Measurements from ENCODE around the gene GPAT2.
"Not testable (repeated sequence)": the region's sequence is repeated elsewhere in the genome, so short reads cannot be mapped to it uniquely, and the experiment has no call there.

The GPAT2 gene

DNA sequence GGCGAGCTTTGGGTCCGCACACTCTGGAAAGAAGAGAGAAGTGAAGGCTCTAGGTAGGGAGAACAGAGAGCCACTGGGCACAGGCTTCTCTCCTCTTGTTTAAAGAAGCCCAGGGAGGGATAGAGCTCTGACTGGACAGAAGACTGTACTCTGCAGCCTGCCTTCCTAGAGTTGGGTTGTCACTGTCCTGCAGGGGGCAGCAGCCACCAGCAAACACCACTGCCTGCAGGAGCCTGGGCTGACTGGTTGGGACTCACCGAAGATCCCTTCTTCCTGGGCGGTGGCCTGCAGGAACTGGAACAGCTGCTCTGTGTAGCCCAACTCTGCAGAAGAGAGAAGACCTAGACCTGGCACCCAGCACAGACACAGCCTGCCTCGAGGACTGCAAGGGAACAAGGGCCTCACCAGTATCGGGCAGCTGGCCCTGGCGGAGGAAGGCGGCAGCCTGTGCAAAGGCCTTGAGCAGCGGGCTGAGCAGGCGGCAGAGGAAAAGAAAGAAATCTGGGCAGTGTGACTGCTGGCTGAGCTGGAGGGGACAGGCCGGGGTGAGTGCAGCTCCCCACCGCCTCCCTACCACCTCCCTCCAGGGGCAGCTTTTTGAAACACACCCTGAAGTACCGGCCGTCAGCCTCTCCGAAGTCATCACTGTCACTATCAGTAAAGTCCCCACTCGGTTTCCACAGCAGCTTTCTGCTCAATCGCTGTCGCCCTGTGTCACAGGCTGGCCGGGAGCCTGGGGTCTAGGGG lies 11.8 kb downstream of the GPAT2 start:
- not testable (repeated sequence) for DNase-seq

DNA sequence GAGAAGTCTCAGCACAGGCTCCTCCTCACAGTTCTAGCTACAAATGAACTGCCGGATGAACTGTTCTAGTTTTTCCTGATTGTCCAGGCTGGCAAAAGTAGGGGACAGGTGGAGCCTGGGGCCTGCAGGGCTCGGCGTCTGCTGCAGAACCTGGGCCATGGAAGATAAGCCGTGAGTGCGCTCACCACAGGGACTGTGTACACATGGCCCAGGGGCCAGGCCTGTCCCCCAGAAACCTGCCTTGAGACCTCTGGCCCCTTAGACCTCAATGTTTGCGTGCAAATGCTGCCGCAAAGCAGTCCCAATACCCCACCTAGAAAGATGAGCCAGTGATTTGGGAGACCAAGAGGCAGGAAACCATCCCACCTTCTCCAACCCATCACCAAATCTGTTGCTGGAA lies 12.6 kb downstream of the GPAT2 start:
- not testable (repeated sequence) for DNase-seq

DNA sequence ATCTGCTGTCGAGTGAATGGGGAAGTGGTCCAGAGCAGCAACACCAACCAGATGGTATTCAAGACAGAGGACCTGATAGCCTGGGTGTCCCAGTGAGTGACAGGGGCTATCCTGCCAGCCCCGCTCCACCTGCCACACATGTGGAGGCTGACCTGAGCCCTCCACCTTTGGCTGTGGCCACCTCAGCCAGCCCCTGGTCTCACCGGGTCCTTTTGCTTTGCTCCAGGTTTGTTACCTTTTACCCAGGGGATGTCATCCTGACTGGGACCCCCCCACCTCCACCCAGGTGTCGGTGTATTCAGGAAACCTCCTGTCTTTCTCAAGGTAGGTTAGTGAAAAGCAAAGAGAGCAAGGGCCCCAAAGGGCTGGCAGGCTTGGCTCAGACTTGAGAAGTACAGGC lies 13.6 kb downstream of the GPAT2 start:
- DNase-seq: not testable (repeated sequence)

DNA sequence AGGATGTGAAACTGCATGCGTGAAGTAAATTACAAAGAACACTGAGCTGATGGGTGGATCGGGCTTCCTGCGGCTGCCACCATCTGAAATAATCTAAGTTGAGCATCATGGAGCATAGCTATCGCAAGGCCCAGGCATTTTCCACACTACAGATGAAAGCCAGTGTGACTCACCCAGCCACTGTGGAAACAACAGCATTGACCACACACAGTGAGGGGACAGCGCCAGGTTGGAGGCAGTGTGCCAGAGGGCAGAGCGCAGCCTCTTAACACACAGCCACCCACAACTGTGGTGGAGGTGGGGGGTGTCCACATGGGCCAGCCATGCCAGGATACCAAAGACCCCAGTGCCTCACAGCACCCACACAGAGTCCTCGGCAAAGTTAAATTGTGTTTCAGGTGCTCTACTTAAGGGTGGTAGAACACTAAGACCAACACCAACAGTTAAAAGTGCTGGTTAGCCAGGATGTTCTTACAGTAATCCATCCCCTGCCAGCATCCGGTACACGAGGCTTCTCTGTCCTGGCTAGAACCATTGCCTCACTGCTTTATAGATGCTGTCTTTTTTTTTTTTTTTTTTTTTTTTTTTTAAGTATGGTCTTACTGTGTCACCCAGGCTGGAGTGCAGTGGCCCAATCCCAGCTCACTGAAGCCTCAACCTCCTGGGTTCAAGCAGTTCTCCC lies 14.7 kb downstream of the GPAT2 start:
- not testable (repeated sequence) for DNase-seq

DNA sequence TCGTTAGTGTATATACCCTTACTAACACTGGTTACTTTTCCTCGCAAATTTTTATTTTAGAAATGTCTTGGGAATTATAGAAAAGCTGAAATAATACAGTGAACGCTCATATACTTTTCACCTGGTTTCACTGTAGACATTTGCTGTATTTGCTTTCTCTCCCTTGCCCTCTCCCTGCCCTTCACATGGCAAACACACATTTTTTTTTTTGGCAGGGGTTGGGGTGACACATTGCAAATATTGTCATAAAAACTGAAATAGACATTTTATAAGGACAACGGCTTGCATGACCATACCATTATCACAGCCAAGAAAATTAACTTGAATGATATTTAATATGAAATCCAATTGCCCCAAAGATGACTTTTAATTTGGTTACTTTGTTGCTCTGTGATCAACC lies 18.4 kb downstream of the GPAT2 start:
- not testable (repeated sequence) for DNase-seq

DNA sequence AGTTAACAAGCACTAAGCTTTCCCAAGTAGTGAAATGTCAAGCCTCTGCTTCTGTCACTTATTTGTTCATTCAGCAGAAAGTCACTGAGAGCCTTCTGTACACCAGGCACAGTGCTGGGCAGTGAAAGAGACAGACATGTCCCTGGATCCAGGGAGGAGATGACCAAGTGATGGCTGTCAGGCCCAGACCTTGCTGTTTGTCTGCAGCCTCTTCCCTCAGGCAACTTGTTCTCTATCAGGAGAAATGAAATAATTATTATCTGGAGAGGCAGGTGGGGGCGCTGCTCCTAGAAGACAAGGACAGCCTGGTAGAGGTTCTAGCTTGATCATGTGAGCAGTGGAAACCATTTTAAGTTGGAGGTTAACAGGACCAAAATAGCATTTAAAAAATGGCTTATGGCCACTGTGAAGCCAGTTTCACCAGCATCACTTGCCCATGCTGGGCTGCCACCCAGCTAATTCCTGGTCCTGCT lies 21.9 kb downstream of the GPAT2 start:
- DNase-seq: not testable (repeated sequence)

DNA sequence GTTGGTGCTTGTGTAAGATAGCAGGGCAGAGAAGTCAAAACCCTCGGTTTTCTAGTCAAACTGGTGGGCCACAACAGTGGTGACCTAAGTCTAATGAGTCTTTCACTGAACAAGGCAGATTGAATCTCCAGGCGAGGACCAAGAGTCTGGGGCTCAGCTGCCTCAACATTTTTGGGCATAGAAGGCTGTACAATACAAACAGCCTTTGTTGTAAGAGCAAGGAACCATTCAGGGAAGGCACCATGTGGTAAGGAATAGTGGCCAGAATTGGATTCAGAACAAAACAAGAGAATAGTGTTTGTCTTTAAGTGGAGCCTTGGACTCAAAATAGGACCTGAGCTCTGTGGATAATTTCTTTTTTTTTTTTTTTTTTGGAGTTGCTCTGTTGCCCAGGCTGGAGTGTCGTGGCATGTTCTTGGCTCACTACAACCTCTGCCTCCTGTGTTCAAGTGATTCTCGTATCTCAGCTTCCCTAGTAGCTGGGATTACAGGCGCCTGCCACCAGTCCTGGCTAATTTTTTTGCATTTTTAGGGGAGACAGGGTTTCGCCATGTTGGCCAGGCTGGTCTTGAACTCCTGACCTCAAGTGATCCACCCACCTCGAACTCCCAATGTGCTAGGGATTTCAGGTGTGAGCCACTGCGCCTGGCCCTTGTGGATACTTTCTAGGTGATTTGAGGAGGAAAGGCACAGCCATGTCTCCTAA lies 22.5 kb downstream of the GPAT2 start:
- not testable (repeated sequence) for DNase-seq

DNA sequence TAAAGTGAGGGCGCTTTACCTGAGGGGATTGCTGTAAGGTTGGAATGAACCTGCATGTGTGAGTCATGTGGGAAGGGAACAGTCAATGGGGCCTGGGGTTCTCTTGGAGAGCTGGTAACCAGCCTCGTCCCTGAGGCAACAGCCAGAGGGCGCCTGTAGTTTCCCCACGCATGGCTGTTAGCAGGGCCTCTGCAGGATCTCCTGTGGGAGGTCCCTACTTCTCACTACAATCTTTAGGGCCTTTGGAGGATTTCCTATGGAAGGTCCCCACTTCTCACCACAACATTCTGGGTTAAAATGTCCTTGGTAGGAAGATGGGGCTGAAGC lies 23.6 kb downstream of the GPAT2 start:
- not testable (repeated sequence) for DNase-seq

DNA sequence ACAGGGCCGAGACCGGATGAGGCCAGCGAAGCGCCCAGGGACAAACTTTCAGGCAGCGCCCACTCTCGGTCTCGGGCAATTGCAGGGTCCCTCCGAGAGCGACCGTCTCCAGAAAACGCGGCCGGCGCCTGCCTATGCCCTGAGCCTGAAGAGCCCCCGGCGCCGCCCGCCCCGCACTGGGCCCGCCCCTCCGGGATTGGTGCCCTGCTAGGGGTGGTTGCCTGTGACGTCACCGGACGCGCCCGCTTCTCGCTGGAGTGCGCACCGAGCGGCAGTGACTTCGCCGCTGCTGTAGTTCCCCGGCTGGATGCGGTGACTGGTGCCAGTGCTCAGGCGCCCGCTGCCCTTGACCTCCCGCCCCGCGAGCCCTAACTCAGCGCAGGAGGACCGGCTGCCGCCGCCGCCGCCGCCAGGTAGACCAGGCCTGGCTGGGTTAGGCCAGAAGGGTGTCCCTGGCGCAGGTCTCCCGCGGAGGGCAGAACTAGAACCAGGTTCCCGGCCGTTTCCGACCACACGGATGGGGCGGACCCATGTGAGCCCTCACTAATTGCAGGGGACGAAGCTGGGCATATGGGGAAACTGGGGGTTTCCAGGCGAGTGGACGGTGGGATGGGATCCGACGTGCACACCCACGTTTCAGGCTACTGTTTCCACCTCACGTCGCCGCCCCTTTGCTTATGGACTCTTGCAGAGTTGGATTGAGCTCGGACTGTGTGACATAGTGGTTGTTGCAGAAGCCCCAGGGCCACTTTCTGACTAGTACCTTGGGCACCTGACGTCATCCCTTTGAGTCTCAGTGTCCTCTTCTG lies 24.2 kb downstream of the GPAT2 start:
- DNase-seq: not testable (repeated sequence)

DNA sequence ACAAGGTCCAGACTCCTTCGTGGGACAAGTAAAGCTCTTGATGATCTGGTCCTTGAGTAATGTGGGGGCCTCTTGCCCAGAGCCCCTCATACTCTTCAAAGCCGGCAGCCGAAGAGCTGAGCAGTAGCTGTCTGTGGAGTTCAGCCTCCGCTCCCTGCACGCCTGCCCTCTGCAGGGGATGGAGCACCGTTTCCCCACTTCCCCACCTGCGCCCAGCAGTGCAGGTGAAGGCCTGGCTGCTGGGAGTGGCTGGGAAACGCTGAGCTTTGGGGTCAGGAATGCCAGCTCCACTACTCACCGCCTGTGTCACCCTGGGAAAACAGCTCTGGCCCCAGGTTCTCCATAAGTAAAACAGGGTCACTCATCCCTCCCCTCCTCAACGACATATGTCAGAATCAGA lies 24.9 kb downstream of the GPAT2 start:
- not testable (repeated sequence) for DNase-seq

DNA sequence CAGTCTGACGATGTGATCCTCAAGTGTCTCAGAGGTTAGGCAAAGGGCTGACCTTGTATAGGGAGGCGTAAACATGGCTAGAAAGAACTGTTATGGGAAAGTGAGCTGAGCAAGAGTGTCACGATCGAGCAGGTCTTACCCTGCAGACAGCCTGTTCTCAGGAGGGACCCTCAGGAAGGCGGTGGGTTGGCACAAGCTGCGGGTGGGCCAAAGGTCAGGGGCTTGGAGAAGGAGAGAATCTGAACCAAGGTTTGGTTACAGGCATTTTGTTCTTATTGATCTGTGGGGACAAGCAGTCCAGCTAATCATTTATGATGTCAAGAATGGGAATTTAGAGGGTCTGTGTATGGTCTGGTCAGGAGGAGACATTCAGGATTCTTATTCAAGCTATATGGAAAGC lies 26.7 kb downstream of the GPAT2 start:
- DNase-seq: not testable (repeated sequence)

DNA sequence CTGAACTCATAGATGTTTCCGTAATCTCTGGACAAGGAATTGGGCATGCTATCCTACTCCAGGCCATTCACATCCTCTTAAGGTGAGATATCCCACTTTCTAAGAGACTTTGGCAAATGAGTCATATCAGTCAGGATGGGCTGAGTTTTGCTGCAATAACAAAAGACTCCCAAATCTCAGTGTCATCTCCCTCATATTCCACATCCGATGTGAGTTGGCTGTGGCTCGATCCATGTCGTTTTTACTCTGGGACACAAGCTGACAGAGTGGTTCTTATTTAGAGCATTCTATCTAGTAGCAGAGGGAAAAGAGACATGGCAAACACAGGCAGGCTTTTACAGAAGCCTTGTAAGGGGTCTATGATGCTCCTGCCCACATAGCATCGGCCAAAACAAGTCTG lies 28.5 kb downstream of the GPAT2 start:
- DNase-seq: not testable (repeated sequence)

DNA sequence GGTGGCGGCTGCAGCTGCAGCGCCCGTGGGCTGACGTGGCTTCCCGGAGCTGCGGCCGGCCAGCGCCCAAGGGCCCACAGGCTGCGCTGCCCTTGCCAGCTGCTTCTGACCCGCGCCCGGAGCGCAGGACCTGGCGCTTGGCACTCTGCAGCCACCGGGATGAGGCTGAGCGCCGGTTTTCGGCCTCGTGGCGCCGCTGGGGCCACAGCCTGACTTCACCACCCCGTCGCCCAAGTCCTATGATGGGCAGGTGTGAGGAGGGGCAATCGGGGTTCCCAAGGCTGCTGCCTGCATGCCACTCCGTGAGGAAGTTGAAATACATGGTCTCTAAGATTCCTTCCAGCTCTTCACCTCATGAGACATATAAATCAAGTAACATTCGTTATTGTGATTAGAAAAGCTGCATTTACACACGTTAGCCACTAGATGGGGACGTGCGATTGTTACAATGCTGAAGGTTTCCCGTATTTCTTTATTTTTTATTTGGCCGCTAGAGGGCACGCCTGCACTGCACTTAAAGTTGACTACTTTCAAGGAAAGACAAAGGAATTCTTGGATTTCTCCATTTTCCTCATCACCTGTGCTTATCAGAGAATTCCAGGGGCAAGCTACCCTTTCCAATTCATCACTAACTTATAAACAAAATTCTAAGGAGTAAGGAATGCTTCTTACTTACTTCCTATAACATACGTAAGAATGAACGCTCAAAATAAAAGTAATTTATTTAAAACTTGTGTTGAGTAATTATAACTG lies 42.0 kb downstream of the GPAT2 start:
- not testable (repeated sequence) for DNase-seq

DNA sequence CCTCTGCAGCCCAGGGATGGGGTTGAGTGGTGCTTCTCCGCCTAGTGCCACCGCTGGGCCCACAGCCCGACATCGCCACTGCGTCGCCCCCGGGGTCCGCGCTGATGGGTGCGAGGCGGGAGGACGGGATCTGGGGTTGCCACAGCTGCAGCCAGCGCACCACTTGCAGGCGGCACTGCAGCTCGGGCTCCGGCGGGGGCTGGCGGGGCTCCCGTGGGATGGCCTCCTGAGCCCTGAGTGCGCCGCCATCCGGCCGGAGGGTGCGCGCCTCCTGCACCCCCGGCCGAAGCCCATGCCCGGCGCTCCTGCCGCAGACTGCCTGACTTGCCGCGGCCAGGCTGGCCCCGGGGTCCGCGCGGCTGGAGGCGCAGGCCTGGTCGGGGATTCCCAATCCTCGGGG lies 42.6 kb downstream of the GPAT2 start:
- DNase-seq: not testable (repeated sequence)

DNA sequence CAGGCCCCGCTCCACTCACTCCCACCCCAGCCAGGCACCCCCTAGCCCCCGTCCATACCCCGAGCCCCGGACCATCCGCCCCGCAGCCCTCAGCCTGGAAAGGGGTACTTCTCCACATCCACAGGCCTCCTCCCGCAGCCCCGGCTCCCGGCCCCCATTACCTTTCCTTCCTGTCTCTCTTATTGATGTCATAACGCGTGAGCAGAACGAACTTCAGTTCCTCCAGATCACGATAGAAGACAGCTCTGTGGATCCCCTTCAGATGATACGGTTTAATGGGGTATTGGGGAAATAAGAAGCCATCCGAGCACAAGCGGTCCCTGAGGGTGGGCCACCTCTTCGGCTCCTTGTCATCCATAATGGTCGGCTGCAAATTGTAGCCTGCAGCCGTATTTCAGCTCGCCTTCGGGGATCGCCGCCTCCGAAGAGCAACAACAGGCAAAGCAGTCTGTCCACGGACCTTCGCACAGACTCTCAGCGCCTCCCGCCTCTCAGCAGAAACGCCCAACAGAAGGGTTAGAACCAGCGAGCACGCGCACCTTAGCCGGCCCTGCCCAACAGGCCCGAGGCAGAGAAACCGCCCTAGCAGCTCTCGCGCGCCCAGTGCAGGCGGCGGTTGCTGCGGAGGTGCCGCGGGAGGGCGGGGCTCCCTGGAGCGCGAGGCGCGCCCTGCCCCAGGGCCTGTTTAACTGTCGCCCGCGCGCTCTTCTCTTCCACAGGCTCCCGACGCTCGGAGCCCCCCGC lies 43.2 kb downstream of the GPAT2 start, which contains the start of gene ANKRD36C:
Gene ANKRD36C, minus strand, starts transcription at position 474 of the 744 bp plus-strand sequence. Its CDS starts 116 bp downstream, at position 358.
- DNase-seq: not testable (repeated sequence)

DNA sequence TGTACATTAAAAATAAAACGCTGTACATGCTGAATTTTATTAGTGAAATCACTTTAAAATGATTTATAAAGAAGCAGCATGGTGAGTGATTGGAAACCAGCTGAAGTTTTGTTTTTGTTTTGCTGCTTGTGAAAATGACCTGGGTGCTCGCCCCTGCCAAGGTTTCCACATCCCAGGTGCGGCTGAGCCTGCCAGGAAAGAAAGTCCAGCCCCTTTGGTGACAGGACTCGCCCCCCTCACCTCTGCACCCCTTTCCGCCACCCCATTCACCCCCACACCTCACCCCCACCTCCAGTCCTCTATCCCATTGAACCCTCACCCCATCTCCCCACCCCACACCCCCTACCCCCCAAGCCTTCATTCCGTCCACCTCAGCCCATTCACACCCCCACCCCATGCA lies 43.8 kb downstream of the GPAT2 start:
- DNase-seq: not testable (repeated sequence)

Data from activated naive CD4-positive, alpha-beta T cell (primary cell).